K562 (cell line): ENCODE measurements around the gene ARMC6. TPM values are rescaled to one million over a fixed set of nuclear protein-coding genes. Genes with fewer than 3 reads are reported as not detected.
A peak's percentile ranks its signal among the peaks of the same experiment; 100 is the strongest.

Experiments
- BACH1 ChIP-seq: fragments of 200-800 bp; sonication (Bioruptor generic); IDR thresholded peaks from 2 replicates; pipeline ENCODE4 v1.6.1; 2016; ENCODE audit warnings: missing genetic modification characterization, missing compliant biosample characterization
- BDP1 ChIP-seq: IDR thresholded peaks from 3 replicates; pipeline ENCODE4 v1.6.1; 2011; ENCODE audit not compliant: insufficient read length, insufficient read depth
- CCNT2 ChIP-seq: IDR thresholded peaks from 2 replicates; pipeline ENCODE4 v1.6.1; 2011; ENCODE audit warnings: borderline replicate concordance, low read depth, mild to moderate bottlenecking, moderate library complexity, mixed read lengths, low read length; ENCODE audit not compliant: insufficient read length; ENCODE audit errors: extremely low read depth
- CREM ChIP-seq: IDR thresholded peaks from 2 replicates; pipeline ENCODE4 v1.6.1; 2014; ENCODE audit warnings: antibody characterized with exemption, low read depth
- FOXM1 ChIP-seq, 2 experiments: fragments of 450-650 bp in 1 of 2; sonication (generic) in 1 of 2; formaldehyde crosslinking in 1 of 2; IDR thresholded peaks; 2 replicates each; pipeline versions ENCODE4 v1.6.1 to v1.9.0; 2017 to 2022; ENCODE audit warnings: low read depth in 2 of 2, mild to moderate bottlenecking in 2 of 2, missing genetic modification reagents in 1 of 2, moderate library complexity in 1 of 2
- KLF1 ChIP-seq: fragments of 450-650 bp; IDR thresholded peaks from 2 replicates; pipeline ENCODE4 v1.6.1; 2016; ENCODE audit warnings: missing genetic modification characterization, missing compliant biosample characterization
- MXD1 ChIP-seq: fragments of 250-450 bp; sonication (Bioruptor Pico); IDR thresholded peaks from 2 replicates; pipeline ENCODE4 v1.8.0; 2021; ENCODE audit warnings: borderline replicate concordance, mild to moderate bottlenecking, moderate library complexity; ENCODE audit not compliant: poor library complexity, severe bottlenecking
- NBN ChIP-seq: fragments of 450-650 bp; IDR thresholded peaks from 2 replicates; pipeline ENCODE4 v1.6.1; 2016; ENCODE audit warnings: low read depth, mild to moderate bottlenecking
- PCBP2 ChIP-seq: fragments of 200-400 bp; formaldehyde crosslinking; IDR thresholded peaks from 2 replicates; pipeline ENCODE4 v1.6.1; 2018; ENCODE audit warnings: low read length, low read depth, mild to moderate bottlenecking, moderate library complexity; ENCODE audit not compliant: poor library complexity, severe bottlenecking
- POLR2H ChIP-seq: IDR thresholded peaks from 2 replicates; pipeline ENCODE4 v1.6.1; 2016; ENCODE audit warnings: missing genetic modification characterization, low read depth, mild to moderate bottlenecking, control low read depth, missing compliant biosample characterization, moderate library complexity
- PRDM10 ChIP-seq: fragments of 450-650 bp; IDR thresholded peaks from 2 replicates; pipeline ENCODE4 v1.6.1; 2018; ENCODE audit not compliant: partially characterized antibody
- RFX7 ChIP-seq: fragments of 250-450 bp; sonication (Bioruptor Pico); IDR thresholded peaks from 2 replicates; pipeline ENCODE4 v1.5.1; 2021; ENCODE audit warnings: mild to moderate bottlenecking
- SLC30A9 ChIP-seq: fragments of 250-450 bp; sonication (Bioruptor Pico); IDR thresholded peaks from 2 replicates; pipeline ENCODE4 v1.8.0; 2022; ENCODE audit warnings: mild to moderate bottlenecking, moderate library complexity
- TEAD1 ChIP-seq, 2 experiments: fragments of 450-650 bp in 1 of 2; sonication (generic) in 1 of 2; formaldehyde crosslinking; IDR thresholded peaks; 2 replicates each; pipeline versions ENCODE4 v1.4.0 to v1.8.0; 2020 to 2022; ENCODE audit warnings: mild to moderate bottlenecking in 2 of 2, missing genetic modification reagents in 1 of 2
- ZC3H11A ChIP-seq: IDR thresholded peaks from 2 replicates; pipeline ENCODE4 v1.6.1; 2012; ENCODE audit warnings: low read depth, low read length, improper control_type of control experiment
- ZFP1 ChIP-seq: fragments of 450-650 bp; formaldehyde crosslinking; IDR thresholded peaks from 2 replicates; pipeline ENCODE4 v1.4.0; 2020; ENCODE audit warnings: mild to moderate bottlenecking, mixed read lengths
- polyA plus RNA-seq, 8 experiments: library from polyadenylated mRNA; depleted of rRNA in 4 of 8; stranded (reverse) in 5 of 8; unstranded in 3 of 8; fragments of >200 nt; fragmentation: Nextera tagmentation in 2 of 8; fragmentation: Illumina TruSeq in 1 of 8; extraction: Ambion mirVana in 2 of 8; extraction: Trizol in 1 of 8; gene quantifications; 2 replicates each; pipeline versions ENCODE4 v1.2.1 to v1.2.3, GENCODE V29; 2011 to 2014; ENCODE audit warnings: inconsistent platforms in 1 of 8, missing spikeins in 1 of 8
- total RNA-seq, 7 experiments: library from RNA; depleted of rRNA in 6 of 7; stranded (reverse); fragments of >200 nt in 6 of 7; fragmentation: Illumina TruSeq in 2 of 7; extraction: Trizol in 2 of 7; gene quantifications; 2 replicates each; pipeline versions ENCODE4 v1.2.1 to v1.2.3, GENCODE V29; 2011 to 2021; ENCODE audit warnings: low replicate concordance in 1 of 7
- TF ChIP-seq, protein P1 (sequence below), 2 experiments: fragments of 450-650 bp; IDR thresholded peaks; 2 replicates each; pipeline ENCODE4 v1.6.1; 2016

ARMC6 gene
- total and polyA plus RNA-seq, 9 of the 15 experiments (the other 6 are each of a cell fraction or from before 2014, with no cell fraction given) = 2.1 to 93.4 (median 63.6) TPM

DNA sequence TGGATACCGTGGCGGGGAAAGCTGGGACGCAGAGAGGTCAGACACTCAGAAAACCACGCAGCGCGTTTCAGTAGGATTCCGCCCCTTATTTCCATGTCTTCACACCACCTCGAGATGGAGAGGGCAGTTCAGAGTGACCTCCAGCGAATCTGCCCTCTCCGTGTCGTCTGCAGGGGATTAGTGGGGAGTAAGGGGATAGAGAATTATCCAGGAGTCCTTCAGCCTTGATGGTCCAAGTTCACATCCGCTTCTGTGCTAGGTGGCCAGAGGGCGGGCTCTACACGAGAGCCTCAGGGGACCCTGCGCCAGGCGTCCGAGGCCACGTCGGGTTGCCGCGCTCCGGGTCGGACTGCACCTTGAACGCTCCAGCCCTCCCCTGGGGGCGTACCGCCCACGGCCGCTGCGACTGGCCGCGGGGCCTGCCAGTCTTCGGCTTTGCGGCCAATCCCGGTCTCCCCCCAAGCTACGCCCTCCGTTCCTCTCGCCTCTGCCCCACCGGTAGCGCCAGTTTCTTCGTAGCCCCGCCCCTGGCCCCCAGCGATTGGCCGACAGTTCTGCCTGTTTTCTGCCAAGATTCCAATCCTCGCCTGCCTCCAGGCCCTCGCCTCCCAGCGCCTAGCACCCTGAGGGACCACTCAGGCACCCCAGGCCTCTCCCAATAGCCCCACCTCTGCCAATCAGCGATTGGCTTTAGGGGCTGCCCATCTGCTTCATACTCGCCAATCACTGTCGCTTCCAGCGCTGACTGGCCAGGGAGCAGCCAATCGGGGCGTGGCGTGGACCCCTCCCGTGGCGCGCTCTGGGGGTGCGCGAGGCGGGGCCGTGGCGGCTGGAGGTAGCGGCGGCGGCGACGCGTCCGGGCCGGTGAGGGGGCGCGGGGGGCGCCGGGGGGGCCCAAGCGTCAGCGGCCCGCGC is 30.0 kb downstream of the ARMC6 start, which contains the start of gene SLC25A42 (continued):
- no peak for TF ChIP-seq ZFP1 (CRISPR knock-in tag)
- no peak for TF ChIP-seq FOXM1 (IDR thresholded peaks at IDR 0.05; ENCODE audit: low read depth)
- TF ChIP-seq FOXM1 (CRISPR knock-in tag; IDR thresholded peaks at IDR 0.05; ENCODE audit: low read depth) = no peak
- peak; percentile 25; the same call in 1 of the 2 replicates for TF ChIP-seq POLR2H (tag)
- TF ChIP-seq PRDM10 = no peak
- 0 out of 2 replicates have a peak, but pooled peaks have one; percentile 14 for TF ChIP-seq KLF1
- TF ChIP-seq BACH1 = no peak
- TF ChIP-seq RFX7 (CRISPR knock-in tag) = no peak
- TF ChIP-seq, protein P1, sequence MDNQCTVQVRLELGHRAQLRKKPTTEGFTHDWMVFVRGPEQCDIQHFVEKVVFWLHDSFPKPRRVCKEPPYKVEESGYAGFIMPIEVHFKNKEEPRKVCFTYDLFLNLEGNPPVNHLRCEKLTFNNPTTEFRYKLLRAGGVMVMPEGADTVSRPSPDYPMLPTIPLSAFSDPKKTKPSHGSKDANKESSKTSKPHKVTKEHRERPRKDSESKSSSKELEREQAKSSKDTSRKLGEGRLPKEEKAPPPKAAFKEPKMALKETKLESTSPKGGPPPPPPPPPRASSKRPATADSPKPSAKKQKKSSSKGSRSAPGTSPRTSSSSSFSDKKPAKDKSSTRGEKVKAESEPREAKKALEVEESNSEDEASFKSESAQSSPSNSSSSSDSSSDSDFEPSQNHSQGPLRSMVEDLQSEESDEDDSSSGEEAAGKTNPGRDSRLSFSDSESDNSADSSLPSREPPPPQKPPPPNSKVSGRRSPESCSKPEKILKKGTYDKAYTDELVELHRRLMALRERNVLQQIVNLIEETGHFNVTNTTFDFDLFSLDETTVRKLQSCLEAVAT (IDR thresholded peaks at IDR 0.05) = peak in 1 of 2 experiments; percentile 97; a peak in 2 of 4 replicates
- no peak for TF ChIP-seq BDP1
- TF ChIP-seq CREM = peak; percentile 56; the same call in 1 of the 2 replicates
- TF ChIP-seq ZC3H11A = no peak
- peak; percentile 76 for TF ChIP-seq CCNT2
- TF ChIP-seq PCBP2 = no peak
- TF ChIP-seq TEAD1 (CRISPR knock-in tag; IDR thresholded peaks at IDR 0.05) = no peak
- TF ChIP-seq NBN = no peak; the same call in 1 of the 2 replicates
- TF ChIP-seq SLC30A9 (CRISPR knock-in tag) = no peak
- TF ChIP-seq MXD1 (CRISPR knock-in tag) = no peak
